Upper lobe of right lung (tissue), 1 donor: ENCODE results near the gene TCEA3. TPM values are rescaled to one million over a fixed set of nuclear protein-coding genes. Genes with fewer than 3 reads are reported as not detected.

Experiments used
- ATAC-seq: fragments of 200-7000 bp; cut with Tn5 transposase; one replicate; pipeline ENCODE4 v1.9.1; 2020; ENCODE audit warnings: mild to moderate bottlenecking, moderate library complexity
- DNase-seq: peaks from one replicate; pipeline ENCODE4 v3.0.0-alpha.2; 2020
- H3K27ac ChIP-seq: fragments of 200-600 bp; one replicate; pipeline ENCODE4 v1.8.0; 2022
- H3K27me3 ChIP-seq: fragments of 200-600 bp; one replicate; pipeline ENCODE4 v1.8.0; 2022; ENCODE audit warnings: mild to moderate bottlenecking
- H3K36me3 ChIP-seq: fragments of 200-600 bp; one replicate; pipeline ENCODE4 v1.8.0; 2022
- H3K4me1 ChIP-seq: fragments of 200-600 bp; one replicate; pipeline ENCODE4 v1.8.0; 2022
- H3K4me3 ChIP-seq: fragments of 200-600 bp; one replicate; pipeline ENCODE4 v1.8.0; 2022; ENCODE audit warnings: mild to moderate bottlenecking
- H3K9me3 ChIP-seq: fragments of 200-600 bp; one replicate; pipeline ENCODE4 v1.8.0; 2022
- CTCF ChIP-seq: fragments of 200-600 bp; IDR thresholded peaks from one replicate; pipeline ENCODE4 v1.8.0; 2022; ENCODE audit warnings: antibody characterized with exemption
- intact Hi-C: fragments of 100-400 bp; cut with DNase I; formaldehyde crosslinking; loops from one replicate; pipeline ENCODE4 v1.11.0; 2022
- total RNA-seq: library from RNA; stranded (reverse); fragmentation: NEBNext Ultra II Directional; extraction: Animal tissue kit (Norgen Biotek cat#: 25700); gene quantifications from one replicate; pipeline ENCODE4 v1.2.1, GENCODE V29; 2021
- donor health status: DM: no; HTN: yes; CAD: no; lungs with severe emphysema.

Gene TCEA3
- total RNA-seq, 1 donor from 2014 or later, result 39.4 TPM

GRCh38 chr1:23437355-23437664, 12.8 kb upstream of the TCEA3 start:
- no peak for ATAC-seq
- Histone ChIP-seq H3K4me3 (no peak overlapping the region), H3K36me3 (peaks cover 26% of the 10 kb centered on the region), H3K27ac (no peak overlapping the region), H3K9me3 (no peaks in the 10 kb centered on the region), H3K4me1 (no peaks in the 10 kb centered on the region), H3K27me3 (no peaks in the 10 kb centered on the region)
- DNase-seq, result no peak
- no peak for TF ChIP-seq CTCF
- intact Hi-C loops, result no loop called here

- no peak for TF ChIP-seq CTCF
- peak; percentile 87 for ATAC-seq
- no peaks in the 10 kb centered on the region for H3K9me3 ChIP-seq
- H3K4me1 ChIP-seq, result no peaks in the 10 kb centered on the region
- no peak overlapping the region for H3K4me3 ChIP-seq
- intact Hi-C loops, result no loop called here
- peaks cover 26% of the 10 kb centered on the region for H3K36me3 ChIP-seq
- DNase-seq, result peak; percentile 87
- H3K27me3 ChIP-seq, result no peaks in the 10 kb centered on the region
- H3K27ac ChIP-seq, result peak overlapping the region; percentile 55
Measured at GRCh38 chr1:23436520-23437354, 12.2 kb upstream of the TCEA3 start.

GRCh38 chr1:23434260-23434775, 9.8 kb upstream of the TCEA3 start:
- H3K4me1 ChIP-seq, result no peaks in the 10 kb centered on the region
- H3K27ac ChIP-seq, result no peak overlapping the region
- no peaks in the 10 kb centered on the region for H3K9me3 ChIP-seq
- H3K4me3 ChIP-seq, result no peak overlapping the region
- H3K36me3 ChIP-seq, result peaks cover 26% of the 10 kb centered on the region
- intact Hi-C loops, result no loop called here
- no peaks in the 10 kb centered on the region for H3K27me3 ChIP-seq
- no peak for DNase-seq
- no peak for TF ChIP-seq CTCF
- no peak for ATAC-seq

GRCh38 chr1:23433122-23433521, 8.6 kb upstream of the TCEA3 start:
- H3K27ac ChIP-seq, result no peak overlapping the region
- ATAC-seq (no peak), DNase-seq (no peak)
- intact Hi-C loops, result no loop called here
- H3K9me3 ChIP-seq, result no peaks in the 10 kb centered on the region
- H3K4me3 ChIP-seq, result no peak overlapping the region
- no peaks in the 10 kb centered on the region for H3K27me3 ChIP-seq
- H3K36me3 ChIP-seq, result peaks cover 26% of the 10 kb centered on the region
- no peaks in the 10 kb centered on the region for H3K4me1 ChIP-seq
- TF ChIP-seq CTCF, result no peak

GRCh38 chr1:23431431-23431830, 6.9 kb upstream of the TCEA3 start:
- intact Hi-C loops, result no loop called here
- Histone ChIP-seq H3K4me3 (no peak overlapping the region), H3K27ac (no peak overlapping the region), H3K27me3 (no peaks in the 10 kb centered on the region), H3K36me3 (peaks cover 21% of the 10 kb centered on the region), H3K9me3 (no peaks in the 10 kb centered on the region), H3K4me1 (no peaks in the 10 kb centered on the region)
- no peak for TF ChIP-seq CTCF
- ATAC-seq (no peak), DNase-seq (no peak)
